Skeletal muscle satellite cell (primary cell): ENCODE data around the gene FAHD2B.
"Not testable (repeated sequence)": the region's sequence is repeated elsewhere in the genome, so short reads cannot be mapped to it uniquely, and the experiment has no call there.

Source experiments
- H3K27me3 ChIP-seq: 2 replicates; pipeline ENCODE4 v1.7.0; 2013; ENCODE audit warnings: low read length; ENCODE audit not compliant: control insufficient read depth, insufficient read depth
- H3K36me3 ChIP-seq: 2 replicates; pipeline ENCODE4 v1.7.0; 2013; ENCODE audit warnings: mild to moderate bottlenecking, control low read depth, low read length; ENCODE audit not compliant: insufficient read depth
- H3K4me1 ChIP-seq: 2 replicates; pipeline ENCODE4 v1.7.0; 2013; ENCODE audit warnings: low read length; ENCODE audit not compliant: control insufficient read depth, insufficient read depth
- H3K4me2 ChIP-seq: 2 replicates; pipeline ENCODE4 v1.7.0; 2013; ENCODE audit warnings: mild to moderate bottlenecking, low read length
- H3K4me3 ChIP-seq: 2 replicates; pipeline ENCODE4 v1.7.0; 2013; ENCODE audit warnings: low read length
- H3K9ac ChIP-seq: 2 replicates; pipeline ENCODE4 v1.7.0; 2013; ENCODE audit warnings: mild to moderate bottlenecking, low read depth, low read length, moderate library complexity
- H3K9me3 ChIP-seq: replicated peaks from 2 replicates; pipeline ENCODE4 v1.7.0; 2013; ENCODE audit warnings: mild to moderate bottlenecking, control low read depth, low read length

The FAHD2B gene

GRCh38 chr2:97093983-97094771 lies 505 bp downstream of the FAHD2B start:
- not testable (repeated sequence) for H3K9me3 ChIP-seq, H3K4me1 ChIP-seq, H3K36me3 ChIP-seq, H3K4me2 ChIP-seq, H3K9ac ChIP-seq
- peaks cover 16% of the 10 kb centered on the region for H3K27me3 ChIP-seq
- peak overlapping the region; percentile 52 for H3K4me3 ChIP-seq

DNA sequence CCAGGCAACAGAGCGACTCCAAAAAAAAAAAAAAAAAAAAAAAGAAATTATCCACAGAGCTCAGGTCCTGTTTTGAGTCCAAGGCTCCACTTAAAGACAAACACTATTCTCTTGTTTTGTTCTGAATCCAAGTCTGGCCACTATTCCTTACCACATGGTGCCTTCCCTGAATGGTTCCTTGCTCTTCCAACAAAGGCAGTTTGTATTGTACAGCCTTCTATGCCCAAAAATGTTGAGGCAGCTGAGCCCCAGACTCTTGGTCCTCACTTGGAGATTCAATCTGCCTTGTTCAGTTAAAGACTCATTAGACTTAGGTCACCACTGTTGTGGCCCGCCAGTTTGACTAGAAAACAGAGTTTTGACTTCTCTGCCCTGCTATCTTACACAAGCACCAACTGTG lies 1.7 kb downstream of the FAHD2B start:
- not testable (repeated sequence) for H3K4me2 ChIP-seq, H3K9ac ChIP-seq, H3K4me1 ChIP-seq, H3K36me3 ChIP-seq, H3K4me3 ChIP-seq, H3K9me3 ChIP-seq
- peaks cover 14% of the 10 kb centered on the region for H3K27me3 ChIP-seq

DNA sequence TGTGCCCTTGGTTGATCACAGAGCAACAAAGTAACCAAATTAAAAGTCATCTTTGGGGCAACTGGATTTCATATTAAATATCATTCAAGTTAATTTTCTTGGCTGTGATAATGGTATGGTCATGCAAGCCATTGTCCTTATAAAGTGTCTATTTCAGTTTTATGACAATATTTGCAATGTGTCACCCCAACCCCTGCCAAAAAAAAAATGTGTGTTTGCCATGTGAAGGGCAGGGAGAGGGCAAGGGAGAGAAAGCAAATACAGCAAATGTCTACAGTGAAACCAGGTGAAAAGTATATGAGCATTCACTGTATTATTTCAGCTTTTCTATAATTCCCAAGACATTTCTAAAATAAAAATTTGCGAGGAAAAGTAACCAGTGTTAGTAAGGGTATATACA lies 6.0 kb downstream of the FAHD2B start:
- not testable (repeated sequence) for H3K4me3 ChIP-seq, H3K9me3 ChIP-seq, H3K9ac ChIP-seq, H3K4me1 ChIP-seq, H3K4me2 ChIP-seq, H3K36me3 ChIP-seq, H3K27me3 ChIP-seq

- H3K27me3 ChIP-seq, H3K4me3 ChIP-seq, H3K4me2 ChIP-seq, H3K9ac ChIP-seq, H3K36me3 ChIP-seq, H3K4me1 ChIP-seq, H3K9me3 ChIP-seq: not testable (repeated sequence)
Measured at GRCh38 chr2:97085093-97085492, 9.6 kb downstream of the FAHD2B start.

- H3K4me1 ChIP-seq, H3K9me3 ChIP-seq, H3K27me3 ChIP-seq, H3K36me3 ChIP-seq, H3K9ac ChIP-seq, H3K4me2 ChIP-seq, H3K4me3 ChIP-seq: not testable (repeated sequence)
Measured at GRCh38 chr2:97083516-97083915, 11.2 kb downstream of the FAHD2B start.

GRCh38 chr2:97082206-97082605 lies 12.5 kb downstream of the FAHD2B start:
- not testable (repeated sequence) for H3K4me2 ChIP-seq, H3K9me3 ChIP-seq, H3K4me3 ChIP-seq, H3K27me3 ChIP-seq, H3K4me1 ChIP-seq, H3K36me3 ChIP-seq, H3K9ac ChIP-seq

GRCh38 chr2:97080855-97081254 lies 13.8 kb downstream of the FAHD2B start:
- not testable (repeated sequence) for H3K36me3 ChIP-seq, H3K4me2 ChIP-seq, H3K9me3 ChIP-seq, H3K9ac ChIP-seq, H3K27me3 ChIP-seq, H3K4me3 ChIP-seq, H3K4me1 ChIP-seq

DNA sequence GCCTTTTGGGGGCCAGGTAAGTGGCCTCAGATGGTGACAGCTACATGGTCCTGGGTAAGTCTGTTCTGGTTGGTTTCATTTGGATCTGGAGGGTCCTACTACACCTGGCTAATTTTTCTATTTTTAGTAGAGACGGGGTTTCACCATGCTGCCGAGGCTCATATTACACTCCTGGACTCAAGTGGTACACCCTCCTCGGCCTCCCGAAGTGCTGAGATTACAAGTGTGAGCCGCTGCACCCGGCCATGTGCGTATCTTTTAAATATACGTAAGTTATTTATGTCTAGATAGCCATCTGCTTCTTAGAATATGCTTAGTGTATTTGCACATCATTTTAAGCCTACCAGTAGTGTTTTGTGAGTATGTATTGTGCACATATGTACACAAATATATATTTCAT lies 17.5 kb downstream of the FAHD2B start:
- H3K4me1 ChIP-seq, H3K9me3 ChIP-seq: not testable (repeated sequence)

GRCh38 chr2:97070915-97071314 lies 23.8 kb downstream of the FAHD2B start:
- H3K36me3 ChIP-seq, H3K9ac ChIP-seq, H3K4me1 ChIP-seq, H3K4me2 ChIP-seq, H3K4me3 ChIP-seq, H3K9me3 ChIP-seq: not testable (repeated sequence)
- H3K27me3 ChIP-seq = peaks cover 12% of the 10 kb centered on the region

More for the DNA sequence above, 17.5 kb downstream of the FAHD2B start:
- H3K9ac ChIP-seq, H3K4me2 ChIP-seq, H3K4me3 ChIP-seq, H3K36me3 ChIP-seq, H3K27me3 ChIP-seq: not testable (repeated sequence)

- not testable (repeated sequence) for H3K4me3 ChIP-seq, H3K9ac ChIP-seq, H3K4me1 ChIP-seq, H3K36me3 ChIP-seq, H3K9me3 ChIP-seq, H3K4me2 ChIP-seq
- peaks cover 15% of the 10 kb centered on the region for H3K27me3 ChIP-seq
Measured at GRCh38 chr2:97068722-97069121, 26.0 kb downstream of the FAHD2B start.

DNA sequence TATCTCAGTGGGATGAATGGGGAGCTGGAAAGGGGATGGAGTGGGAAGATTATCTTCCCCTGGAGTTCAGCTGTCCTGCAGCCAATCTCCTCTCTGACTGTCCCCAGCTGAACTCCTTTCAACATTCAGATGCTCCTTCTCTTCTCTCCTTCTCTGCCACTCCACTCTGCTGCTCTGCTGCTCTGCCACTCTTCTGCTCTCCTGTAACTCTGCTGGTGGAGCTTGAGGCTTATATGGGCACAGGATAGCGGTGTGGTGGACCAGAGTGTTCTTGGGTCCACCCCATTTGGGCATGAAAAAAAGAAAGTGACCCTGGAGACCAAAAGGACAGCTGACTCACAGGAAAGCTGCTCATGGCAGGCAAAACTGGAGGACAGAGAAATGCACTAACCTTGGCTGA lies 26.6 kb downstream of the FAHD2B start:
- Histone ChIP-seq H3K4me3 (no peak overlapping the region), H3K4me1 (no peaks in the 10 kb centered on the region), H3K9ac (no peak overlapping the region), H3K27me3 (peaks cover 15% of the 10 kb centered on the region), H3K4me2 (no peak overlapping the region), H3K36me3 (no peaks in the 10 kb centered on the region), H3K9me3 (no peaks in the 10 kb centered on the region)

DNA sequence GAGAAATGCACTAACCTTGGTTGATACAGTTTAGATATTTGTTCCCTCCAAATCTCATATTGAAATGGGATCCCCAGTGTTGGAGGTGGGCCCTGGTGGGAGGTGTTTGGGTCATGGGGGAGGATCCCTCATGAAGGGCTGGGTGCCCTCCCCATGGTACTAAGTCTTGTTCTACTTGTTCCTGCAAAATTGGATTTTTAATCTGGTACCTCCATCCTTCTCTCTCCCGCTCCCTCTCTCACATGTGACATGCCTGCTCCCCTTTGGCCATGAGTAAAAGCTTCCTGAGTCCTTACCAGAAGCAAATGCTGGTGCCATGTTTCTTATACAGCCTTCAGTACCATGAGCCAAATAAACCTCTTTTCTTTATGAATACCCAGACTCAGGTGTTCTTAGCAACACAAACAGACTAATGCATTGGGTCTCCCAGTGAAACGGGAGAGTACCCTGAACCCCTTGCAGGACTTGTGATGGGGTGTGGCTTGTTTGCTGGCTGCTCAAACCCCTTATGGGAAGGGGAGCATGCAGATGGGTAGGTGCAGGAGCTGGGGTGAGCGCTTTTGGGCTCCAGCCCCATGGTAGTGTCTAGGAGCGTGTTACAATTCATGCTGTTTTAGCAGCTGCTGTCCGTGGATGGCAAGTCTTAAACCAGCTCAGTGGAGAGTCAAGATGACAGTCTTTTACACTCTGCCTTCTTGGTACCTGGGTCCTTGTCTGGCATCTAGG lies 27.2 kb downstream of the FAHD2B start:
- H3K4me3 ChIP-seq = no peak overlapping the region
- H3K4me1 ChIP-seq = no peaks in the 10 kb centered on the region
- no peaks in the 10 kb centered on the region for H3K9me3 ChIP-seq
- H3K4me2 ChIP-seq = no peak overlapping the region
- peaks cover 18% of the 10 kb centered on the region for H3K27me3 ChIP-seq
- H3K9ac ChIP-seq = no peak overlapping the region
- no peaks in the 10 kb centered on the region for H3K36me3 ChIP-seq
